ENCODE data around the gene IMMP1L. TPM values are rescaled to one million over a fixed set of nuclear protein-coding genes. Genes with fewer than 3 reads are reported as not detected.

The IMMP1L gene
- total and polyA plus RNA-seq, 2 of the 8 experiments (the other 6 are each of a cell fraction or from before 2014, with no cell fraction given): 27.4 to 47.7 TPM

GRCh38 chr11:31500560-31500959 is 8.9 kb downstream of the IMMP1L start (continued):
- TF ChIP-seq CHD7 (IDR thresholded peaks at IDR 0.05; ENCODE audit: insufficient replicate concordance, low read length) (no peak), CHD1 (IDR thresholded peaks at IDR 0.05; ENCODE audit: low read depth, low read length) (no peak), SRF (IDR thresholded peaks at IDR 0.05; ENCODE audit: low read depth, low read length) (no peak), MAFK (IDR thresholded peaks at IDR 0.05; ENCODE audit: low read depth, low read length) (no peak), SAP30 (IDR thresholded peaks at IDR 0.05; ENCODE audit: insufficient read depth, insufficient replicate concordance, low read length) (no peak), TEAD4 (IDR thresholded peaks at IDR 0.05; ENCODE audit: low read depth, low read length) (no peak), SP1 (IDR thresholded peaks at IDR 0.05; ENCODE audit: low read depth, low read length) (no peak), TBP (IDR thresholded peaks at IDR 0.05; ENCODE audit: low read depth, low read length) (no peak), RFX5 (IDR thresholded peaks at IDR 0.05; ENCODE audit: borderline replicate concordance, low read depth, low read length) (no peak), SP2 (IDR thresholded peaks at IDR 0.05; ENCODE audit: low read length) (no peak)
- TF ChIP-seq, protein P1, sequence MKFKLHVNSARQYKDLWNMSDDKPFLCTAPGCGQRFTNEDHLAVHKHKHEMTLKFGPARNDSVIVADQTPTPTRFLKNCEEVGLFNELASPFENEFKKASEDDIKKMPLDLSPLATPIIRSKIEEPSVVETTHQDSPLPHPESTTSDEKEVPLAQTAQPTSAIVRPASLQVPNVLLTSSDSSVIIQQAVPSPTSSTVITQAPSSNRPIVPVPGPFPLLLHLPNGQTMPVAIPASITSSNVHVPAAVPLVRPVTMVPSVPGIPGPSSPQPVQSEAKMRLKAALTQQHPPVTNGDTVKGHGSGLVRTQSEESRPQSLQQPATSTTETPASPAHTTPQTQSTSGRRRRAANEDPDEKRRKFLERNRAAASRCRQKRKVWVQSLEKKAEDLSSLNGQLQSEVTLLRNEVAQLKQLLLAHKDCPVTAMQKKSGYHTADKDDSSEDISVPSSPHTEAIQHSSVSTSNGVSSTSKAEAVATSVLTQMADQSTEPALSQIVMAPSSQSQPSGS (IDR thresholded peaks at IDR 0.05; ENCODE audit: low read length): no peak

All from H1 (cell line).